ENCODE measurements around the gene ARPP21.

The ARPP21 gene

GRCh38 chr3:35737934-35738706, 98.8 kb downstream of the ARPP21 start:
- Histone ChIP-seq H3K27me3 (no peaks in the 10 kb centered on the region), H3K4me1 (peaks cover 0 to 10% (median 7%) of the 10 kb centered on the region in 10 experiments; a peak in 9 of 20 replicates), H3K9me3 (replicated peaks in 1 of 11) (no peaks in the 10 kb centered on the region), H3K4me2 (no peak overlapping the region), H4K20me1 (peaks cover 0 to 15% (median 0%) of the 10 kb centered on the region in 11 experiments; a peak in 1 of 22 replicates), H3K4me3 (no peak overlapping the region), H3K36me3 (peaks cover 0 to 90% (median 17%) of the 10 kb centered on the region in 11 experiments; a peak in 14 of 22 replicates), H3K9ac (no peak overlapping the region), H3K27ac (no peak overlapping the region)
- no peak for TF ChIP-seq Cebpa-rat (IDR thresholded peaks at IDR 0.05)

GRCh38 chr3:35739181-35739809, 100.0 kb downstream of the ARPP21 start:
- peaks cover 0 to 11% (median 0%) of the 10 kb centered on the region in 11 experiments; a peak in 1 of 22 replicates for H4K20me1 ChIP-seq
- no peak for TF ChIP-seq Cebpa-rat (IDR thresholded peaks at IDR 0.05)
- H3K9me3 ChIP-seq (replicated peaks in 1 of 11): no peaks in the 10 kb centered on the region
- no peak overlapping the region for H3K4me3 ChIP-seq
- H3K4me1 ChIP-seq: peaks cover 0 to 10% (median 7%) of the 10 kb centered on the region in 10 experiments; a peak in 9 of 20 replicates
- no peak overlapping the region for H3K27ac ChIP-seq
- no peaks in the 10 kb centered on the region for H3K27me3 ChIP-seq
- H3K9ac ChIP-seq: no peak overlapping the region
- H3K36me3 ChIP-seq: peaks cover 0 to 96% (median 26%) of the 10 kb centered on the region in 11 experiments; a peak in 15 of 22 replicates
- peak overlapping the region in 2 of 11 experiments; percentile 5 to 26; a peak in 3 of 22 replicates for H3K4me2 ChIP-seq

GRCh38 chr3:35739964-35740527, 100.7 kb downstream of the ARPP21 start:
- no peaks in the 10 kb centered on the region for H3K27me3 ChIP-seq
- H3K4me1 ChIP-seq: peaks cover 0 to 10% (median 7%) of the 10 kb centered on the region in 10 experiments; a peak in 9 of 20 replicates
- no peak overlapping the region for H3K27ac ChIP-seq
- peaks cover 0 to 6% (median 0%) of the 10 kb centered on the region in 11 experiments; a peak in 1 of 22 replicates for H4K20me1 ChIP-seq
- peaks cover 0 to 97% (median 34%) of the 10 kb centered on the region in 11 experiments; a peak in 15 of 22 replicates for H3K36me3 ChIP-seq
- TF ChIP-seq Cebpa-rat (IDR thresholded peaks at IDR 0.05): no peak
- no peaks in the 10 kb centered on the region for H3K9me3 ChIP-seq (replicated peaks in 1 of 11)
- H3K4me2 ChIP-seq: peak overlapping the region in 2 of 11 experiments; percentile 5 to 26; a peak in 1 of 22 replicates
- no peak overlapping the region for H3K9ac ChIP-seq
- no peak overlapping the region for H3K4me3 ChIP-seq

- Histone ChIP-seq H3K4me2 (no peak overlapping the region), H3K27ac (no peak overlapping the region), H3K4me1 (peaks cover 8 to 24% (median 17%) of the 10 kb centered on the region in 10 experiments; a peak in 14 of 20 replicates), H3K4me3 (no peak overlapping the region), H3K9me3 (replicated peaks in 1 of 11) (no peaks in the 10 kb centered on the region), H3K27me3 (no peaks in the 10 kb centered on the region), H4K20me1 (peaks cover 0 to under 1% (median 0%) of the 10 kb centered on the region in 11 experiments; a peak in 1 of 22 replicates), H3K36me3 (peaks cover 0 to 86% (median 21%) of the 10 kb centered on the region in 11 experiments; a peak in 15 of 22 replicates), H3K9ac (no peak overlapping the region)
- TF ChIP-seq Cebpa-rat (IDR thresholded peaks at IDR 0.05): no peak
Observed at GRCh38 chr3:35743218-35743617, 103.9 kb downstream of the ARPP21 start.

GRCh38 chr3:35744419-35744818, 105.1 kb downstream of the ARPP21 start:
- H3K4me2 ChIP-seq: no peak overlapping the region
- H3K4me3 ChIP-seq: no peak overlapping the region

GRCh38 chr3:35745351-35745750, 106.0 kb downstream of the ARPP21 start:
- Histone ChIP-seq H3K4me2 (peak overlapping the region in 8 of 11 experiments; percentile 9 to 54 (median 36); a peak in 11 of 22 replicates), H3K36me3 (peaks cover 0 to 67% (median 21%) of the 10 kb centered on the region in 11 experiments; a peak in 15 of 22 replicates), H3K27ac (no peak overlapping the region), H4K20me1 (no peaks in the 10 kb centered on the region; a peak in 1 of 22 replicates), H3K4me1 (peaks cover 8 to 16% (median 10%) of the 10 kb centered on the region in 10 experiments; a peak in 13 of 20 replicates), H3K9ac (no peak overlapping the region), H3K9me3 (replicated peaks in 1 of 11) (no peaks in the 10 kb centered on the region), H3K4me3 (no peak overlapping the region), H3K27me3 (no peaks in the 10 kb centered on the region)
- no peak for TF ChIP-seq Cebpa-rat (IDR thresholded peaks at IDR 0.05)

More at GRCh38 chr3:35744419-35744818, 105.1 kb downstream of the ARPP21 start:
- TF ChIP-seq Cebpa-rat (IDR thresholded peaks at IDR 0.05): no peak
- Histone ChIP-seq H3K27me3 (no peaks in the 10 kb centered on the region), H3K27ac (no peak overlapping the region), H3K9ac (no peak overlapping the region), H3K36me3 (peaks cover 0 to 74% (median 21%) of the 10 kb centered on the region in 11 experiments; a peak in 15 of 22 replicates), H3K9me3 (replicated peaks in 1 of 11) (no peaks in the 10 kb centered on the region), H4K20me1 (no peaks in the 10 kb centered on the region; a peak in 1 of 22 replicates), H3K4me1 (peaks cover 8 to 19% (median 14%) of the 10 kb centered on the region in 10 experiments; a peak in 14 of 20 replicates)

GRCh38 chr3:35745802-35746484, 106.6 kb downstream of the ARPP21 start:
- peak overlapping the region in 8 of 11 experiments; percentile 9 to 54 (median 36); a peak in 15 of 22 replicates for H3K4me2 ChIP-seq
- H3K27me3 ChIP-seq: no peaks in the 10 kb centered on the region
- H3K4me3 ChIP-seq: no peak overlapping the region
- TF ChIP-seq Cebpa-rat (IDR thresholded peaks at IDR 0.05): no peak
- peaks cover 0 to 68% (median 21%) of the 10 kb centered on the region in 11 experiments; a peak in 14 of 22 replicates for H3K36me3 ChIP-seq
- H3K4me1 ChIP-seq: peaks cover 8 to 16% (median 10%) of the 10 kb centered on the region in 10 experiments; a peak in 13 of 20 replicates
- H3K9me3 ChIP-seq (replicated peaks in 1 of 11): no peaks in the 10 kb centered on the region
- no peak overlapping the region; a peak in 1 of 22 replicates for H3K27ac ChIP-seq
- no peaks in the 10 kb centered on the region; a peak in 1 of 22 replicates for H4K20me1 ChIP-seq
- H3K9ac ChIP-seq: no peak overlapping the region

- no peak for TF ChIP-seq Cebpa-rat (IDR thresholded peaks at IDR 0.05)
- peak overlapping the region in 8 of 11 experiments; percentile 9 to 54 (median 36); a peak in 6 of 22 replicates for H3K4me2 ChIP-seq
- H3K4me3 ChIP-seq: no peak overlapping the region
- peaks cover 0 to 65% (median 21%) of the 10 kb centered on the region in 11 experiments; a peak in 14 of 22 replicates for H3K36me3 ChIP-seq
- H3K9me3 ChIP-seq (replicated peaks in 1 of 11): no peaks in the 10 kb centered on the region
- H3K27ac ChIP-seq: no peak overlapping the region; a peak in 1 of 22 replicates
- no peaks in the 10 kb centered on the region; a peak in 1 of 22 replicates for H4K20me1 ChIP-seq
- no peaks in the 10 kb centered on the region for H3K27me3 ChIP-seq
- no peak overlapping the region for H3K9ac ChIP-seq
- H3K4me1 ChIP-seq: peaks cover 8 to 16% (median 10%) of the 10 kb centered on the region in 10 experiments; a peak in 13 of 20 replicates
Observed at GRCh38 chr3:35746492-35746891, 107.2 kb downstream of the ARPP21 start.

All from BLaER1 treated with 17β-estradiol and CSF1 and Interleukin-3, amounts not matched to agents 10 nM and 100 nM (cell line).